KMS-11 (cell line): ENCODE results near the gene NEXN.

Experiments used
- H2AFZ ChIP-seq: fragments of 200-600 bp; sonication (generic); 2 replicates; pipeline ENCODE4 v1.6.1; 2016; ENCODE audit warnings: antibody characterized with exemption, mixed run types, low read depth
- H3K27ac ChIP-seq: fragments of 200-600 bp; sonication (generic); 2 replicates; pipeline ENCODE4 v1.6.1; 2016; ENCODE audit warnings: mild to moderate bottlenecking, mixed run types
- H3K27me3 ChIP-seq: fragments of 200-600 bp; sonication (generic); 2 replicates; pipeline ENCODE4 v1.6.1; 2017; ENCODE audit warnings: mild to moderate bottlenecking, low read depth, mixed run types, moderate library complexity; ENCODE audit not compliant: insufficient read depth
- H3K36me3 ChIP-seq: fragments of 200-600 bp; sonication (generic); 2 replicates; pipeline ENCODE4 v1.6.1; 2017; ENCODE audit warnings: mild to moderate bottlenecking, mixed run types; ENCODE audit not compliant: insufficient read depth
- H3K4me1 ChIP-seq: fragments of 200-600 bp; sonication (generic); 2 replicates; pipeline ENCODE4 v1.6.1; 2016; ENCODE audit warnings: mild to moderate bottlenecking, low read depth, mixed run types; ENCODE audit not compliant: poor library complexity, severe bottlenecking
- H3K4me2 ChIP-seq: fragments of 200-600 bp; sonication (generic); 2 replicates; pipeline ENCODE4 v1.7.0; 2016; ENCODE audit warnings: mild to moderate bottlenecking, mixed run types
- H3K4me3 ChIP-seq: fragments of 200-600 bp; sonication (generic); IDR thresholded peaks from 2 replicates; pipeline ENCODE4 v1.6.1; 2017; ENCODE audit warnings: low read depth, low read length, mixed read lengths; ENCODE audit not compliant: insufficient read depth
- H3K79me2 ChIP-seq: fragments of 200-600 bp; sonication (generic); 2 replicates; pipeline ENCODE4 v1.6.1; 2016; ENCODE audit warnings: low read depth, mixed run types; ENCODE audit not compliant: insufficient read depth
- H3K9ac ChIP-seq: fragments of 200-600 bp; sonication (generic); 2 replicates; pipeline ENCODE4 v1.6.1; 2016; ENCODE audit warnings: mild to moderate bottlenecking, mixed run types
- H4K20me1 ChIP-seq: fragments of 200-600 bp; sonication (generic); 2 replicates; pipeline ENCODE4 v1.6.1; 2016; ENCODE audit warnings: mild to moderate bottlenecking, mixed run types; ENCODE audit not compliant: insufficient read depth
- TF ChIP-seq, protein P1 (sequence below): fragments of 200-600 bp; sonication (generic); conservative IDR thresholded peaks from 2 replicates; pipeline ENCODE4 v1.6.1; 2017; ENCODE audit warnings: low read depth, mild to moderate bottlenecking, antibody characterized with exemption, low read length, moderate library complexity, mixed read lengths

Gene NEXN

DNA sequence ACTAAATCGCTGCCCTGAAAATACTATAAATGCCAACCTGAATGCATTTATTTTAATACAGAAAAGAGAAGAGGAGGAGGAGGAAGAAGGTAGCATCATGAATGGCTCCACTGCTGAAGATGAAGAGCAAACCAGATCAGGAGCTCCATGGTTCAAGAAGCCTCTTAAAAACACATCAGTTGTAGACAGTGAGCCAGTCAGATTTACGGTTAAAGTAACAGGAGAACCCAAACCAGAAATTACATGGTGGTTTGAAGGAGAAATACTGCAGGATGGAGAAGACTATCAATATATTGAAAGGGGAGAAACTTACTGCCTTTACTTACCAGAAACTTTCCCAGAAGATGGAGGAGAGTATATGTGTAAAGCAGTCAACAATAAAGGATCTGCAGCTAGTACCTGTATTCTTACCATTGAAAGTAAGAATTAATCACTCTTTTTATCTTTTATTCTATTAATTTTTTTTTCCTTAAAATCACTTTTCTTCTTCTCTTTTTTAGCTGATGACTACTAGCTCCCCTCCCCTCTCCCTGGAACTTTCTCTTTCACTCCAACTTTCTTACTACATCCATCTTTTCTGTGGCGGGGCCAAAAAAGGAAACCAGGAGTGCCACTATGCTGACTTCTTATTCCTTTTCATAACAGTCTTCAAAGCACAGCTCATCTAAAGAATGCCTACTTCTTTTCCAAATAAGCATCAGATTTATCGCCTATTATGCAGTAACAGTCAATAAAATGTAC lies 54.1 kb downstream of the NEXN start:
- Histone ChIP-seq H3K27ac (no peak overlapping the region), H3K4me3 (no peak overlapping the region), H3K4me1 (no peaks in the 10 kb centered on the region), H3K79me2 (no peaks in the 10 kb centered on the region), H3K36me3 (no peaks in the 10 kb centered on the region; the same call in none of the 2 replicates), H3K27me3 (no peaks in the 10 kb centered on the region), H2AFZ (no peak overlapping the region), H4K20me1 (no peaks in the 10 kb centered on the region), H3K4me2 (no peak overlapping the region), H3K9ac (no peak overlapping the region)
- TF ChIP-seq, protein P1, sequence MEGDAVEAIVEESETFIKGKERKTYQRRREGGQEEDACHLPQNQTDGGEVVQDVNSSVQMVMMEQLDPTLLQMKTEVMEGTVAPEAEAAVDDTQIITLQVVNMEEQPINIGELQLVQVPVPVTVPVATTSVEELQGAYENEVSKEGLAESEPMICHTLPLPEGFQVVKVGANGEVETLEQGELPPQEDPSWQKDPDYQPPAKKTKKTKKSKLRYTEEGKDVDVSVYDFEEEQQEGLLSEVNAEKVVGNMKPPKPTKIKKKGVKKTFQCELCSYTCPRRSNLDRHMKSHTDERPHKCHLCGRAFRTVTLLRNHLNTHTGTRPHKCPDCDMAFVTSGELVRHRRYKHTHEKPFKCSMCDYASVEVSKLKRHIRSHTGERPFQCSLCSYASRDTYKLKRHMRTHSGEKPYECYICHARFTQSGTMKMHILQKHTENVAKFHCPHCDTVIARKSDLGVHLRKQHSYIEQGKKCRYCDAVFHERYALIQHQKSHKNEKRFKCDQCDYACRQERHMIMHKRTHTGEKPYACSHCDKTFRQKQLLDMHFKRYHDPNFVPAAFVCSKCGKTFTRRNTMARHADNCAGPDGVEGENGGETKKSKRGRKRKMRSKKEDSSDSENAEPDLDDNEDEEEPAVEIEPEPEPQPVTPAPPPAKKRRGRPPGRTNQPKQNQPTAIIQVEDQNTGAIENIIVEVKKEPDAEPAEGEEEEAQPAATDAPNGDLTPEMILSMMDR: no peak

DNA sequence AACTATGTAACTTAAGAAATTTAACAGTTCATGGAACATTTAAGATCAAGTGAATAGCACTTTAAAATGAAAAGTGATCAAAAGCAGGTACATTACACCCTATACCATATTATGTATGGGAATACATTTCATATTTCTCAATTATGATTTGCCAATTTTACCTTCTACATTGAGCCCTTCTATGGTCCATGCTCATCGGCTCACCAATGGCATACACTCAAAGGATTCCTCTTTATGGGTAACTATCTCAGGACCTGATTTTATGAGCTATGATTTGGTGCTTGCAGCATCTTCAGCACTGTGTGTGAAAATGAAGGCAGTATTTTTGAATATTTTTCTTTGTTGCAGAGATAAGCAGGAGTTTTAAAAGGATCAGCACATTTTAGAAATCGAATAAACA lies 56.9 kb downstream of the NEXN start:
- Histone ChIP-seq H3K79me2 (no peaks in the 10 kb centered on the region; the same call in 1 of the 2 replicates), H3K36me3 (peaks cover 4% of the 10 kb centered on the region), H3K4me1 (peaks cover 18% of the 10 kb centered on the region), H3K4me2 (no peak overlapping the region), H4K20me1 (no peaks in the 10 kb centered on the region), H3K27me3 (no peaks in the 10 kb centered on the region), H3K9ac (no peak overlapping the region), H3K4me3 (no peak overlapping the region), H2AFZ (no peak overlapping the region), H3K27ac (no peak overlapping the region)
- TF ChIP-seq, protein P1: no peak

DNA sequence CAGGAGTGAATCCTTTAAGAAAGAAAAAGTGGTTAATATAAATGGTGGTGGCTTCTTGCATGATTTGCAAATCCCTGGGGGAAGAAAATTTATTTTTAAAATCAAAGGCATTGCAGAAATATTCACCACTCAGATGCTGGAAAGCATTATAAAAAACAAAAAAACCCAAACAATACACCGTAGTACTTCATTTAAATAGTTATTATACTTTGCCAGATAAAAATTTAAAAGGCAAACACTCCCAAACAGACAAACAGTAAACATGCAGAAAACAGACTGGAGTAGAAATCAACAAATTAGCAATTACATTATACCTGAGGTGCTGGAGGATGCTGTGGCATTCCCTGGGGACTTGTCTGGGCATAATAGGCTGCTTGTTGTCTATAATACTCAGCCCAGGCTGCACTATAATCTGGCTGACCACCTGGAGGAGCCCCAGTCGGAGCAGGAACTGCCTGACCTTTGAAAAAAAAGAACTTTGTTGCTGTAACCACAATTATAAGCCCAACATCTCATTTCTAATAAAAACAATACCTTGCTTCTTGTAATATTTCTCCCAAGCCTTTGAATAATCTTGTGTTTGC lies 60.5 kb downstream of the NEXN start:
- H3K4me1 ChIP-seq: peaks cover 49% of the 10 kb centered on the region
- H3K27ac ChIP-seq: no peak overlapping the region
- H3K36me3 ChIP-seq: peaks cover 4% of the 10 kb centered on the region
- no peaks in the 10 kb centered on the region for H3K27me3 ChIP-seq
- no peaks in the 10 kb centered on the region for H4K20me1 ChIP-seq
- no peak overlapping the region for H3K4me3 ChIP-seq
- H3K79me2 ChIP-seq: no peaks in the 10 kb centered on the region; the same call in 1 of the 2 replicates
- no peak overlapping the region for H3K9ac ChIP-seq
- no peak overlapping the region for H3K4me2 ChIP-seq
- TF ChIP-seq, protein P1: no peak
- H2AFZ ChIP-seq: no peak overlapping the region

DNA sequence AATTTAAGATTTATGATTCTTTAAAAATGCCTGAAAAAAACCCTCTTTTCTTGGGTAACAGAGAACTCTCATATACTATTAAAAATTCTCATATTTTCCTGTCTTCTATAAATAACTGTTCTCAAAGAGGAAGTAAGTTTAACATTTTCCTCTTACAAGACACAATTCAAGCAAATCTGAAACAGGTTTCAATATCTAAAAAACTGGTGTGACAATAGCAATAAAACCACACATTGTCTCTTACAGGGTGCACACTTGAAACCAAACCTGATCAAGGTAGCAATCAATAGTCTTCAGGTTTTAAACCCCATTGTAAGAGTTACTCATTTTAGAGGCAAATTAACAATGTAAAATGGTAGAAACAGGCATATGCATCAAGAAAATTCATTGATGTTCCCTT lies 62.4 kb downstream of the NEXN start:
- H2AFZ ChIP-seq: no peak overlapping the region
- no peaks in the 10 kb centered on the region for H3K27me3 ChIP-seq
- H3K9ac ChIP-seq: no peak overlapping the region
- H4K20me1 ChIP-seq: no peaks in the 10 kb centered on the region
- no peak overlapping the region for H3K4me3 ChIP-seq
- peak overlapping the region; percentile 38; the same call in 1 of the 2 replicates for H3K27ac ChIP-seq
- TF ChIP-seq, protein P1: no peak
- no peaks in the 10 kb centered on the region; the same call in 1 of the 2 replicates for H3K79me2 ChIP-seq
- peak overlapping the region; percentile 33; the same call in 1 of the 2 replicates for H3K4me2 ChIP-seq
- peaks cover 4% of the 10 kb centered on the region; the same call in 1 of the 2 replicates for H3K36me3 ChIP-seq
- peaks cover 49% of the 10 kb centered on the region for H3K4me1 ChIP-seq
